ENCODE results near the gene ZNF544.

GRCh38 chr19:58278541-58279041 lies 49.9 kb downstream of the ZNF544 start, which contains the start of gene ZNF8:
- TF ChIP-seq CTCF (IDR thresholded peaks at IDR 0.05) (peak in 1 of 3 donors; percentile 5), POLR2A (IDR thresholded peaks at IDR 0.05) (peak; percentile 55)
